ENCODE measurements around the gene UBR4.

GRCh38 chr1:19199969-19200604 is 10.0 kb downstream of the UBR4 start:
- no peak for TF ChIP-seq POLR2A (IDR thresholded peaks at IDR 0.05; ENCODE audit: low read depth, low read length)
- TF ChIP-seq POLR2AphosphoS5 (IDR thresholded peaks at IDR 0.05; ENCODE audit: low read depth, low read length): no peak
- no peak for TF ChIP-seq TAF1 (IDR thresholded peaks at IDR 0.05; ENCODE audit: borderline replicate concordance, low read depth, low read length)
